GM20431 (cell line): ENCODE measurements around the gene TKFC.

Source experiments
- in situ Hi-C: fragments of 300-500 bp; cut with MseI, MboI; formaldehyde crosslinking; loops from one replicate; pipeline ENCODE4 v1.15.0; 2020; ENCODE audit warnings: low sequenced_read_pairs; ENCODE audit not compliant: unreplicated experiment

Gene TKFC

DNA sequence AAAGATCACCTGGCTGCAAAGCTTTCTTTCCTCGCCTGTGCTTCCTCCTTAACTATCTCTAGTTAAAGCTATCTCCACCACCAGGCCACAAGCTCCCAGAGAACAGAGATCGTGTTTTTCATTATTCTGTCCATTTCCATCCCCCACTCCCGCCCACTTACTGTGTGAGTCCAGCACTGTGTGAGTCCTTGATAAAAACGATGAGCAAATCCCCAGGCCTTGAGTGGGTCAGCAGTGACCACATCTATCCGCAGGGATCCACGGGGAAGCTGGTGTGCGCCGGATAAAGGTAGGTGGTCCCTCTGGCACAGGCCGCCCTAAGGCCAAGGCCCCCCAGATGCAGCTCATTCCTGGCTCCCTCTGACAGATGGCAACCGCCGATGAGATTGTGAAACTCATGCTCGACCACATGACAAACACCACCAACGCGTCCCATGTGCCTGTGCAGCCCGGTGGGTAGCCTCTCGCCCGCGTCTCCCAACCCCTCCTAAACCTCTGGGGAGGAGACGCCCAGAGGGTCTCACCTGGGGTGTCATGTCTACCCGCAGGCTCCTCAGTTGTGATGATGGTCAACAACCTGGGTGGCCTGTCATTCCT, 9.3 kb downstream of the TKFC start:
- in situ Hi-C loops: no loop called here

- in situ Hi-C loops: no loop called here
These were observed 11.0 kb downstream of the TKFC start for GRCh38 chr11:61343792-61344745.

DNA sequence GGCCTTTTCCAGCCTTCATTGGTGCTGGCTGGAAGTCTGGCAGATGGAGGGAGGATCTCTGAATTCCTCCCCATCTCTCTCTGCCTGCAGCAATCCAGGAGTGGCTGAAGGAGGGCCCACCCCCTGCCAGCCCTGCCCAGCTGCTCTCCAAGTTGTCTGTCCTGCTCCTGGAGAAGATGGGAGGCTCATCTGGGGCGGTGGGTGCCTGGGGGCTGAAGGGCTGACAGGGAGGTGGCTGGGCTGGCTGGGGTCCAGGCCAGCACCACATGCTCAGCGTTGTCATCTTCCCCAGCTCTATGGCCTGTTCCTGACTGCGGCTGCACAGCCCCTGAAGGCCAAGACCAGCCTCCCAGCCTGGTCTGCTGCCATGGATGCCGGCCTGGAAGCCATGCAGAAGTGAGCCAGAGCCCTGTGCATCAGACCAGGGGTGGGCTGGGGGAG, 12.2 kb downstream of the TKFC start:
- in situ Hi-C loops: no loop called here

- in situ Hi-C loops: no loop called here
These were observed 13.2 kb downstream of the TKFC start for GRCh38 chr11:61345954-61346843.

DNA sequence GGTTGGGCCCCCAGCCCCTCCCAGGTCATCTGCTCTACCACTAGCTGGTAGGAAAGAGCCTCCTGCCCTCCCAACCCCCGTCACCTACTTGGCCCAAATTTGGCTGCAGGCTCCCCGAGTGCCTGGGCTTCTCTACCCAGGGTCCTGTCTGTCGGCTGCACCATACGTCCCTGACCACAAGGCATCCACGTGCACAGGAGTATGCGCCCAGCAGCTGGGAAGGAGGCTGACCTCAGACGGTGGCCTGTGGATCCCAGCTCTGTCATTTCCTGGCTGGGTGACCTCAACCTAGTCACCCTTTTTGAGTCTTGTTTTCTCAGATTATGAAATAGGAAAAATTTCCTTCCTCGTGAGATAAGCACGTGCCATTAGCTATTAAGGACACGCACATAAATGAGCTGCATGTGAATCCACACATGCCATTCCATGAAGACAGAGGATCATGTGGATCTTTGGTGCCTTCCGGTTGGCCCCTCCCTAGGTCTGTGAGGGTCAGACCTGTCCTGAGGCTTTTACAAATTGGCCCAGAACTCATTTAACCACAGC, 15.0 kb downstream of the TKFC start:
- in situ Hi-C loops: no loop called here

- in situ Hi-C loops: no loop called here
These were observed 16.2 kb downstream of the TKFC start for GRCh38 chr11:61349189-61349751.

GRCh38 chr11:61349916-61350315, 16.9 kb downstream of the TKFC start:
- in situ Hi-C loops: no loop called here

GRCh38 chr11:61350336-61350735, 17.3 kb downstream of the TKFC start:
- in situ Hi-C loops: no loop called here

DNA sequence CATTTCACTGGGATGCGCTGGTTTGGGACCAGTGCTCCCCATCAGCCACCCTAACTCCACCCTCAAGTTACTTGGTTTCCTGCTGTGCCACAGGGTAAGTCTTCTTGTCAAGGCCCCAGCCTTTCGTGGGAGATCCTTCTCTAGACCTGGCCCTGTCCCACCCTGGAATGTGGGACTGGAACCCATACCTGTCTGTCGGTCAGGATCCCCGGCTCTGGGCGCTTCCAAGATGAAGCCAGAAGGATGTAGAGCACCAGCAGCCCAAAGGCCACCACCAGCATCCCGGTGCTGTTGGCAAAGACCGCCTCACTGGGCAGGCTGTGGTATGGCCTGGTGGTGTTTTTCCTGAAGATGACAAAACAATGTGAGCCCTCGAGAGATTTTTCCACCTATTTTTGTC, 17.8 kb downstream of the TKFC start:
- in situ Hi-C loops: no loop called here

DNA sequence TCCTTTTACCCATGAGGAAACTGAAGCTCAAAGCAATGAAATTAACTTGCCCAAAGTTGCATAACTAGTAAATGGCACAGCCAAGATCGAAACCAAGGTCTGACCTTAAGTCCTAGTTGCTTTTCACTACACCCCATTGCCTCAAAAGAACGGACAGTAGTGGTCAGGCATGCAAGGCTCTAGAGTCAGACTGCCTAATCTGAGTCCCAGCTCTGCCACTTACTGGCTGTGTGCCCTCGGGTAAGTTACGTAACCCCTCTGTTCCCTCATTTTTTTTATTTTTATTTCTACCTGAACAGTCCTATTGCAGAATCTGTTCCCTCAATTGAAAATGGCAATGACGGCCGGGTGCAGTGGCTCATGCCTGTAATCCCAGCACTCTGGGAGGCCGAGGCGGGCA, 19.0 kb downstream of the TKFC start:
- in situ Hi-C loops: no loop called here

DNA sequence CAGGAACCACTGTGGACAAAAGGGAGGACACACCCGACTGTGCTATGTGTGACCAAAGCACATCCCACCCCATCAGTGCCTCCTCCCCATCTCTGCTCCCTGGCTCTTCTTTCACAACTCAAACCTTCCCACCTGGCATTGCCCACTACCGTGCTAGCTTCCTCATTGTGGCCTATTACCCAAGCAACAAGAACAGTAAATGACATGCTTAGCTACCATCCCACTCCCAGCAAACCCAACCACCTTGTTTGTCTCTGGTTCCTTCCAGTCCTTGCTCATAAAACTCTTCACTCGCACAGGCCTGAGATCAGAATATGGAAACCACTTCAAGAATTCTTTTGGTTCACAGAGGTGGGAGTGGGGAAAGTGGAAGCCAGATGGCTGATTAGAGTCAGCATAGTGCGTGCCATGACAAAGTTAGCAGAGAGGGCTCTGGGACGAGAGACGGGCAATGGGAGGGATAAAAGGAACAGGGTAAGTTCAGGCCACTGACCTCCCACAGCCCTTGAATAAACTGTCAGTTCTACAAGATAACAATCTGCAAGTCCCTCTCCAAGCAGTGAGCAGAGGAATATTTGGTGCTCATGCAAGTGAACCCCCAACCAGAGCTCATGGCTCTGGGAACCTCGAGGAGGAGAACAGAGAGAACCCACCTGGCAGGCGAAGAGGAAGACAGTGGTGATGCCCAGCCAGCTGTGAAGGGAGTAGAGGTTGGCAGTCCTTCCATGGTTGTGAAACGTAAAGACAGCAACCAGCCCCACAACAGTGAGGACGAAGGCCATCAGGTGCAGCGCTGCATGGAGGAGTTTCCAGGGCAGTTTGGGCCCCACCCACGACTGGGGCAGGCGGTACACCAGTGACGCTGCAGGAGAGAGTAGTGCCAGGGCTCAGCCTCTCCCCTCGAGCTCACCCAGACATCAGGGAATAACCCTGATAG, 20.4 kb downstream of the TKFC start:
- in situ Hi-C loops: no loop called here

DNA sequence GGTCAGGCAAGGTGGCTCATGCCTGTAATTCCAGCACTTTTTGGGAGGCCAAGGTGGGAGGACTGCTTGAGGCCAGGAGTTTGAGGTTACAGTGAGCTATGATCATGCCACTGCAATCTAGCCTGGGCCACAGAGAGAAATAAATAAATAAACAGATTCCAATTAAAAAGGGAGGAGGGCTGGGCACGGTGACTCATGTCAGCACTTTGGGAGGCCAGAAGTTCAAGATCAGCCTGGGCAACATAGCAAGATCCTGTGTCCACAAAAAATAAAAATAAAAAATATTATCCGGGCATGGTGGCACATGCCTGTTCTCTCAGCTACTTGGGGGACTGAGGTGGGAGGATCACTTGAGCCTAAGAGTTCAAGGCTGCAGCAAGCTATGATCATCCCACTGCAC, 21.2 kb downstream of the TKFC start:
- in situ Hi-C loops: no loop called here

GRCh38 chr11:61356706-61357105, 23.7 kb downstream of the TKFC start:
- in situ Hi-C loops: no loop called here

DNA sequence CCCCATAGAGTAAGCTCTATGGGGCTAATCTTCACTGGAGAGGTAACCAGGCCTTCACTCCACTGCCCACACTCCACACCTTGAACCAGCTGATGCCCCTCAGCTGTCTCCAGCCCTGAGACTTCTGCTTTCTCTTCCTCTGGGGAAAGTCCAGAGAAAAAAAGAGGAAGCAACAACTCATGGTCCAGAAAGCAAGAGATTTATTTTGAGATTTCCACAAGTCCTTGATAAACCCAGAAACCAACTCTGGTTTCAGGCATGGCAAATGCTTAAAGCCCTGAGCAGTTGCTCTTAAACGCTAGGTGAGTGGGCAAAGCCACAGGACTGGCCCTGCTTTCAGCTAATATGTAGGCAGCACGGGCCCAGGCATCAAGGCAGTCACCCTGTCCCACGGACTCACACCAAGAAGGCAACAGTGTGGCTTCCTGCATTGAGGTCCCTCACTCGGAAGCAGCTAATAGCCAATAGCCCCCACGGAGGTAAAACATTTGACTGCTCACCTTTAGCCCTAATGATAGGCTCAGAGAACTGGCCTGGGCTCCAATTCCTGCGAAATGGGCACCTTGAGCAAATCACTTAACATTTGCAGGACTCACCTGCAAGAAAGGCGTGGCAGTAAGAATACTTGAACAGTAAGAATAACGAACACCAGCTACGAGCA, 24.3 kb downstream of the TKFC start:
- in situ Hi-C loops: no loop called here

DNA sequence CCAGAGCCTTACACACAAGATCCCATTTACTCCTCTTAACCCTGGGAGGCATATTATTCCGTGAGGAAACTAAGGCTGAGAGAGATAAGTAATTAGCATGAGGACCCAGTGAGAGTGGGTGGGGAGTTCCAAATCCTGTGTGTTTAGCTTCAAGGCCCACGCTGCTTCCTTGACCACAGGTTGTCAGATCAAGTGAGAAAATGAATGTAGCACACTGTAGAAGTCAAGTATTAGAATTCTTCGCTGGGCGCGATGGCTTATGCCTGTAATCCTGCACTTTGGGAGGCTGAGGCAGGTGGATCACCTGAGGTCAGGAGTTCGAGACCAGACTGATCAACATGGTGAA, 24.8 kb downstream of the TKFC start:
- in situ Hi-C loops: no loop called here

- in situ Hi-C loops: no loop called here
These were observed 25.5 kb downstream of the TKFC start for GRCh38 chr11:61358566-61358965.

- in situ Hi-C loops: no loop called here
These were observed 26.5 kb downstream of the TKFC start for GRCh38 chr11:61359516-61359915.

- in situ Hi-C loops: no loop called here
These were observed 28.3 kb downstream of the TKFC start for GRCh38 chr11:61361237-61361740.
